NOMO-1 (cell line): ENCODE measurements around the gene CALCOCO2.
A peak's percentile ranks its signal among the peaks of the same experiment; 100 is the strongest.
"Not testable (repeated sequence)": the region's sequence is repeated elsewhere in the genome, so short reads cannot be mapped to it uniquely, and the experiment has no call there.

Experiments used
- DNase-seq, 2 experiments: peaks; one replicate each; lab custom pipeline; 2025; ENCODE audit not compliant: unreplicated experiment in 2 of 2; lab: John Stamatoyannopoulos, UW

The CALCOCO2 gene

DNA sequence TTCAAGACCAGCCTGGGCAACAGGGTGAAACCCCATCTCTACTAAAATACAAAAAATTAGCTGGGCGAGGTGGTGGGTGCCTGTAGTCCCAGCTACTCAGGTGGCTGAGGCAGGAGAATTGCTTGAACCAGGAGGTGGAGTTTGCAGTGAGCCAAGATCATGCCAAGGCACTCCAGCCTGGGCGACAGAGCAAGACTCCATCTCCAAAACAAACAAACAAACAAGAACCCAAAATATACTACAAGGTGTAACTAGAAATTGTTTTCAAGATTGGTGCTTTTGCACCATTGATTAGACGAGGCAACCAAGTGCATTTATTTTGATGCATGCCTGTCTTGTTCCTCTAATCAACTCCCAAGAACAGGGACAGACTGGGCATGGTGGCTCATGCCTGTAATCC is 41.6 kb downstream of the CALCOCO2 start:
- not testable (repeated sequence) for DNase-seq

GRCh38 chr17:48873209-48873608 is 42.4 kb downstream of the CALCOCO2 start:
- no peak for DNase-seq

- no peak for DNase-seq
Measured at GRCh38 chr17:48873696-48874443, 43.0 kb downstream of the CALCOCO2 start.

- peak; percentile 59 to 65 for DNase-seq
Measured at GRCh38 chr17:48878920-48879898, 48.4 kb downstream of the CALCOCO2 start.

DNA sequence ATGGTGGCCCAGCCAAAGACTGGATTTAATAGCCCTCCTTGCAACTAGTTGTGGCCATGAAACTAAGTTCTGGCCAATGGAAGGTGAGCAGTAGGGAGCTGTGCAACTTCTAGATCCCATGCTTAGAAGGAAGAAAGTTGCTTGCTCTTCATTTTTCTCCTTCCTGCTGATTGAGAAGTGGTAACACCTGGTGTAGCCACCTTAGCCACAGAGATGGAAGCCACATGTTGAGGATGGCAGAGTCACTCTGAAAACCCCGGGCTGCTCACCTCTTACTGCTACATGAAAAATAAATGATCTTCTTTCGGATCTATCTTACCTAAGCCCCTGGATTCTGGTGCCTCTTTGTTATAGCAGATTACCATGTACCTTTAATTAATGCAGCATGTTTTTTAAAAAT is 51.4 kb downstream of the CALCOCO2 start:
- DNase-seq = no peak

DNA sequence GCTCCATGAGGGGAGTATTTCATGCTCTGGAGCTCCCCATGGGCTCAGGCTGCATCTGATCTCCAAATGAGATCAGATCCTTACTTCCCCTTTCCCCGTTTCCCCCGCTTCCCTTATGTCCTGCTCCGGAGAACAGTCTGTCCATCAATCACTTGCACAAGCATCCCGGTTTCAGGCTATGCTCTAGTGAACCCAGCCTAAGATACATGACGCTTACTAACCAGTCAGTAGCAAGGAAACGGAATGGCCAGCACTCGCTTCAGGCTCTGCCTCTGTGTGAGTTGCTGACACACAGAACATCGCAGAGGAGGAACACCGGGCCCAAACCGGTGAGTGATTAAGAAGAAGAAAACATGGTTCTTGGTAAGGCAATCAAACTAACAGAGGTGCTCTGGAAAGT is 52.3 kb downstream of the CALCOCO2 start:
- DNase-seq = no peak

DNA sequence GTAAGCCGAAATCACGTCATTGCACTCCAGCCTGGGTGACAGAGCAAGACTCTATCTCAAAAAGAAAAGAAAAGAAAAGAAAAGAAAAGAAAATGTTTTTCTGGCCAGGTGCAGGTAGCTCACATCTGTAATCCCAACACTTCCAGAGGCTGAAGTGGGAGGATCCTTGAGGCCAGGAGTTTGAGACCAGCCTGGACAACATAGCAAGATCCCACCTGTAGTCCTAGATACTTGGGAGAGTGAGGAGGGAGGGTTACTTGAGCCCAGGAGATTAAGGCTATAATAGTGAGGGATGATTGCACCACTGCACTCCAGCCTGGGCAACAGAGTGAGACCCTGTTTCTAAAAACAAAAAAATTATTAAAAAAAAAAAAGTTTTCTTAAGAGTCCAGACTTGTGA is 59.3 kb downstream of the CALCOCO2 start:
- no peak for DNase-seq

DNA sequence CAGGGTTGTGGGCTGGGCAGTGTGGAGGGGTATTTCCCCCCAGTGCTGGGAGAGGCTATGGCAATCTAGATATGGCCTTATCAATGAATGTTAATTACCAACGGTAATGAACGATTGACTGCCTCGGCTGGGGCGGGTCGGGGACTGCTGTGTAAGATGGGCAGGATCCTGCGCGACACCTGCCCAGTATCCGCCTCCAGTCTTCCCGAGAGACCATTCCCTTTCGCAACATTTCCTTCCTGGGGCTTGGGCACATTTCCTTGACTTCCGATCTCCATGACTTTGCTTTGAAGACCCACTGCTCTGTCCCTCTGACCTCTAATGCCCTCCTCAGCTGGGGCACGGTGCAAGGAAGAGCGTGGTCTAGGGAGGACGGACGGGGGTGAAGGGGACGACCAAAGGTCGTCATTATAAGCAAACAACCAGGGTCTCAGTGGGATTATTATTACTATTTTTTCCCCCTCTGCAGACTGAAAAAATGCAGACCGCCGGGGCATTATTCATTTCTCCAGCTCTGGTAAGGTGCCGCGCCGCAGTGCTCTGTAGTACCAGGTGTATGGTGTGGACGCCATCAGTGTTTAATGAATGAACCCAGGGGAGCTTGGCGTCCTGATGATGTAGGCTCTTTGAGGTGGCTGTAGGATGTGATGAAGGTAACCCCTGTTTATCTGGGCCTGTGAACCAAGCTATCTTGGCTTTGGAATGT is 62.3 kb downstream of the CALCOCO2 start:
- no peak for DNase-seq

- no peak for DNase-seq
Measured at GRCh38 chr17:48893646-48894508, 63.0 kb downstream of the CALCOCO2 start.

GRCh38 chr17:48894886-48895285 is 64.1 kb downstream of the CALCOCO2 start:
- no peak for DNase-seq

- no peak for DNase-seq
Measured at GRCh38 chr17:48901241-48901640, 70.4 kb downstream of the CALCOCO2 start.

- DNase-seq = no peak
Measured at GRCh38 chr17:48903401-48903800, 72.6 kb downstream of the CALCOCO2 start.

GRCh38 chr17:48904428-48904827 is 73.6 kb downstream of the CALCOCO2 start:
- no peak for DNase-seq

- DNase-seq = no peak
Measured at GRCh38 chr17:48905987-48906515, 75.2 kb downstream of the CALCOCO2 start.

GRCh38 chr17:48907713-48908046 is 76.8 kb downstream of the CALCOCO2 start:
- DNase-seq = peak in 1 of 2 experiments; percentile 65

DNA sequence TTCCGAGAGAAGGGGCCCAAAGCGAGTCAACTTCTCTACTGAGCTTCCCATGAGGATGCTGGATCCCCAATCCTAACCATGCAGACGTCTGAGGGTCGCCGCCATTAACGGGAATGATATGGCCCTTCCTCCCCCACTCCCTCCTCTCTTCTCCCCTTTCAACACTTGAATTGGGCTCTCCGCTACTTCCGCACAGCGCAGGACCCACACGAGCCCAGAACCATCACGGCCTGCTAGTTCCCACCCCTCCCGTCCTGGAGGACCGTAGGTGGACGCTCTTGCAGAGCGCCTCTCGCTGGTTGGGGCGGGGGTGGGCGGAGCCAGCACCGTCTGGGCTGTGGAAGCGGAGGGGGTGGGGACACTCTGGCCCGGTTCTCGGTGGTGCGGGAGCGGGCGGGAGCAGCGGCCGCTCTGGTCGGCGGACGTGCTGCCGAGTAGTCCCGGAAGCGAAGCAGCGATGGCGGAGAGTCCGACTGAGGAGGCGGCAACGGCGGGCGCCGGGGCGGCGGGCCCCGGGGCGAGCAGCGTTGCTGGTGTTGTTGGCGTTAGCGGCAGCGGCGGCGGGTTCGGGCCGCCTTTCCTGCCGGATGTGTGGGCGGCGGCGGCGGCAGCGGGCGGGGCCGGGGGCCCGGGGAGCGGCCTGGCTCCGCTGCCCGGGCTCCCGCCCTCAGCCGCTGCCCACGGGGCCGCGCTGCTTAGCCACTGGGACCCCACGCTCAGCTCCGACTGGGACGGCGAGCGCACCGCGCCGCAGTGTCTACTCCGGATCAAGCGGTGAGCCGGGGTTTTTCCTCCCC is 77.4 kb downstream of the CALCOCO2 start, which contains the start of gene UBE2Z:
Gene UBE2Z (plus strand): TSS at position 361 of the 797 bp plus-strand sequence. CDS start 97 bp downstream, at position 458.
- peak; percentile 70 to 86 for DNase-seq

DNA sequence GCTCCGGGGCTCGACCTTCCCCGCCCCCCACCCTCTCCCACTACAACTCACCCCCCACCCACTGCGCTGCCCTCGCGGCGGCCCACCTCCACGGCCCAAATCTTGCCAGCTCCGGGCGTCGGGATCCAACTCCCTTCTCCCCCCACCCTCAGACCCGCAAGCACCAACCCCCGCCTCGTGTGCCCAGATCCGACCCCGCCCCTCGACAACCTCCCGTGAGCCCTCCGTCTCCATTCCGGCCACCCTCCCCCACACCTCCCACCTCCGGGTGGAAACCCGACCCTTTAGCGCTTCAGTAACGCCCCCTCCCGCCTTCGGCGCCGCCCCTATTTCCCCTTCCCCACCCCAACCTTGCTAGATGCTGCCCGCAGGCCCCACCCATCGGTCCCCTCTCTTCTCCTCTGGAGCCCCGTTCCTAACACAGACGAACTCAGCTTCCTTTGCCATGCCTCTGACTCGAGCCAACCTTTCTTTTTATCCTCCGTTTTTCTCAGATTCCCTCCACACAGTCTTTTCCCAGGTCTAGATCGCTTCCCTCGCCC is 78.1 kb downstream of the CALCOCO2 start:
- DNase-seq = peak; percentile 56 to 74

DNA sequence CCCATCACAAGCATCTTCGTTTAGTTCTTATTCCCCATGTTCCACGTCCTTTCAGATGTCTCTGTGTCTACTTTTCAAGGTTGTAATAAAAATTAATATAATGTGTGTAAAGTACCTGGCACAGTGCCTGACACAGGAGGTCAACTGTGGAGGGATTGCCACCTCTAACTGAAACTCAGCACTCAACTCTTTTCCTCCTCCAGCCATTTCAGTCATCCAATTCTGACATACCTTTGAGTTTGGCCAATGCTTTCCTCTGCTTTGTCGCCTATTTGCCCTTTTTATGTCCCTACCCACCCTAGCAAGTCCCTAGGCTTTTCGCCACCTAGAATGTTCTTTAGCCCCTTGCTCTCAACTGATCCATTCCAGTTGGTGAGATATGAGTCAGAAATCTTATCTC is 78.9 kb downstream of the CALCOCO2 start:
- DNase-seq = no peak

DNA sequence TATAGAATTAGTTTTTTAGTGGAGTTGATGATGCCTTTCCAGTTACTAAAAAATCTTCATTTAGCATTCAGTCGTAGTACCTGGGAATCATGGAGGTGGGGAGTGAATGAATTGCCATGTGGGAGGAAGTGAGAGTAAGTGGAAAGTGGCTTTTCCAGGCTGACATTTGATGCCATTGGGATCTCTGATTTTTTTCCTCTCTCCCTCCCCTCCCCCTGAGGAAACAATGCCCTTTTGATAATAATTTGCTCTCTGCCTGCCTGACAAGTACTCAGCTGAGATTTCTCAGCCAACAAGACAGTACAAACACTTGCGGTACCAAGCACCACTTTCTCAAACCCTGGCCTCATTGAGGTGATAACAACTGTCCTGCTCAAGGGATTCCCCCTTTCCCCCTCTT is 79.5 kb downstream of the CALCOCO2 start:
- DNase-seq = no peak
